Activated T-cell treated with anti-CD3 and anti-CD28 coated beads for 1 hour (primary cell): ENCODE data around the gene PPP2R2C.

ENCODE experiments used
- DNase-seq: peaks from one replicate; pipeline ENCODE4 v3.0.0-alpha.2; 2020; ENCODE audit warnings: low read depth

PPP2R2C gene

DNA sequence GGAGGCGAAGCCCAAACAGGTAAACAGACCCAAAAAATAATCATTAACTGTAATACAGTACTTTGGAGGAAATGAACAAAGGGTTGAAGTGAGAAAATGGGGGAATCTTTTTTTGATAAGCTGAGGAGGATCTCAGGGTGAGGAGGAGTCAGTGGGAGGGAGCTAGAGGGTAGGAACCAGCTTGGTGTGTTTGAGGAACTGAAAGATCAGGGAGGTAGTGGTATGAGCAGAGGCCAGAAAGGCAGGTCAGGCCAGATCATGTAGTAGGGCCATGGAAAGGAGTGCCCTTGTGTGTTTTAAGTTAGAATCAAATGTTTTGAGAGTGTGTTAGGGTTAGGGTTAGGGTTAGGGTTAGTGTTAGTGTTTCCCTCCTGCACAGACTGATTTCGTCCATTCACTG is 48.8 kb downstream of the PPP2R2C start:
- no peak for DNase-seq

DNA sequence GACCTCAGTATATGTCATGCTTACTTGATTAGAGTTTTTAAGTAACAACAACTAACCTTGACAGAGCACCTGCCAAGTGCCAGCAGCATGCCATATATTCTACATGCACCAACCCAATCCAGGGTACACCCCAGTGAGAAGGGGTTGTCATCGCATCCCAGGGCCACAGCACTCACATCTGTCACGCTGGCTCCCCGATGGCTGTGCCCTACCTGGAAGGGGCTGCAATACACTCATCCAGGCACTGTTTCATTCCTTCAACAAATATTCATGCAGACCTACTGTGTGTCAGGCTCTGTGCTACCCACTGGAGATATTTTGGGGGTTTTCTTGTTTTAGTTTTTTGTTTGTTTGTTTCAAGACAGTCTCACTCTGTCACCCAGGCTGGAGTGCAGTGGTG is 49.5 kb downstream of the PPP2R2C start:
- DNase-seq = no peak

DNA sequence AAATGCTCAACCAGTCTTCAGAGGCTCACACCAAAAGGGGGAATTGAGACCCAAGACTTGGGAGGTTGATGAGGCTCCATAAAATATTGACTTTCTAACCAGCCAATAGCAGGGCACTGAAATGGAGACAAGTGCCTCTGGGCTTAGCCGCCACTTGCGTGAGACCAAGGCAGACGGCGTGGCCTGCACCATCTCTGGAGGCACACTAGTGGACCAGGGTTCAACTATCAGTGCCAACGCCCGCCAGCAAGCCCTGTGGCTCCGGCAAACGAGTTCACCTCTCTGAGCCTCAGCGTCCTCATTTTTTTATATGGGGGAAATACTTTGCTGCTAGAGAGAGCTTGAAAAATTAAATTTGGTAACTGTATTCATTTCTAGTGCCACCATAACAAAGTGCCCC is 50.3 kb downstream of the PPP2R2C start:
- DNase-seq = no peak

DNA sequence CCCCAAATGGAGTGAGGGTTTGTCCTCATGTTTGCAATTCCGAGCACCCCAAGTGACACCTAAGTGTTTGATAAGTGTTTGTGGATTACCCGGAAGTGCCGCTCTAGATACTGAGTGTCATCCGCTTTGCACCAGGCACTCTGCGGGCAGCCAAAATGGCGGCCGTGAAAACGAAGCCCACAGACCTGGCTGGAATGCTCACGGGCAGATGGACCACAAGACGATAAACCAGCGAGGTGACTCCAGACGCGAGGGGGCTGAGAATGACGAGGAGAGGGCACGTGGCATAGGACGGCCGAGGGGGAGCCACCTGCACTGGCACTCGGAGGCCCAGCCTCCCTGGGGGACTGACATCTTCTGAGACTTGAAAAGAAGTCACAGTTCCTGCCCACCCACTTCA is 51.0 kb downstream of the PPP2R2C start:
- no peak for DNase-seq

DNA sequence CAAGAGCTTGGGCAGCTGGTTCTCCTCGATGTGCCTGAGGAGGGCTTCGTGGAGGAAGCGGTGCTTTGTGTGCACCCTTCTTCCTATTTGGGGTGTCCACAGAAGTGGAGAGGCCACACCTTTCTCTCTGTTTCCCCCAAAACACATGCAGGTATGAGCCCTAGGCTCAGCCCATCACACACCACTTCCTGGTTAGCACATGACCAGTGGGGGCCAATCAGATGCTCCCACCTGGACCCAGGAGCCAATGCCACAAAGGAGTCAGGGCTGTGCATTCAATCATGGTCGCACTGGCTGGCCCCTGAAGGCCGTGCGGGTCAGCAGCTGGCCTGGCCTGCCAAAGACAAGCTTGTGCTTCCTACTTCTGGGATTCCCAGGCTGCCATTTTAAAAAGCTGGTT is 51.4 kb downstream of the PPP2R2C start:
- no peak for DNase-seq

DNA sequence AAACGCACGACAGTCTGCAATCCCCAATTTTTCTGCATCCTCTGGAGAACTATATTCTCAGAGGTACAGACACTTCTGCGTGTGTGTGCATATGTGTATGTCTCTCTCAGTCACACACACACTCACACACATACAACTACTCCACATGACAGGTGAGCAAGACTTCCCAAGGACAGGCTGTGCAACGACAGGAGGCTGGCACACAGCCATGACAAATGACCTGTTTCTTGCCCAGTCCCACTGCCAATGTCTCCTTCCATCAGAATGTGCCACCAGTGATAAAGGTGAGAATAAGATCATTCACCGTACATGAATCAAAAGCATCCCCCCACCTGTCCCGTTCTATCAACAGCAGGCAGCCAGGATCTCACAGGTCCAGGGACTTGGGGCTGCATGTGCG is 52.4 kb downstream of the PPP2R2C start:
- no peak for DNase-seq

DNA sequence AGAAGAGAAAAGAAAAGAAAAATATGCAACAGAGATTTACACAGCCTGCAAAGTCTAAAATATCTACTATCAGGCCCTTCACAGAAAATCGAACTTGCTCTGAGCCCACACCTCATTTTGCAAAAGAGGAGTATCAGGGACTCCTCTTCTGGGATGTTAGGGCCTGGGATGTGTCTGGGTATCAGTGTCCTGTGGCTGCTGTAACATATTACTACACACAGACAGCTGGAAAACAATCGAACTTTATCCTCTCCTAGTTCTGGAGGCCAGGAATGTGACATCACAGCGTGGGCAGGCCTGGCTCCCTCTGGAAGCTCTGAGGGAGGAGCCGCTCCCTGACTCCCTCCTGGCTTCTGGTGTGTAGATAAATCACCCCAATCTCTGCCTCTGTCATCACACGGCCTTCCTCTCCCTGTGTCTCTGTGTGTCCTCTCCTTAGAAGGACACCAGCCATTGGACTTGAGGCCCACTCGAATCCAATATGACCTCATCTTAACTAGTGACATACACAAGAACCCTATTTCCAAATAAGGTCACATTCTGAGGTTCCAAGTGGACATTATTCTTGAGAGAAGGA is 52.9 kb downstream of the PPP2R2C start:
- DNase-seq = no peak

DNA sequence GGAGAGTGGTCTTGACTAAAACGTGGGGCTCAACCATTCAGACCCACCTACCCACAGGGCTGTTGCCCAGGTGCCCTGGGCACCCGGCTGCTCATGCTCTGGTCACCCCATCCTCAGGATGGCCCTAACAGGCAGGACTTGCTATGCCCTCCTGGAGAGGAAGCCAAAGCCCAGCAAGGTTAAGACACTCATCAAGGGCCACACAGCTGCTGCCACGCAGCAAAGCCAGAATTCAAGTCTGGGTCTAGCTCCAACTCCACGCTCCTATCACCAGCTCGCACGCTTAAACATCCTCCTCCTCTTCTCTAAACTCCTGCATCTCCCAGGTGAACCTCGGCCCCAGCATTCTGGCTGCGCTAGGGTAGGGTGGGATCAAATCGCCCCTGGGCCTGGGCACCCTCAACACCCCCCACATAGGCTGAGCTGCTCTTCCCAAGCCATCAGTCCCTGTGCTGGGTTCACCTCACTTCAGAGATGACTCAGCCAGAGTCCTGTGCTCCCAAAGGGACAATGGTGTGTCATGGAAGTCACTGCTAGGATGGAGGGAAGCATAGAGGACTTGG is 54.1 kb downstream of the PPP2R2C start:
- no peak for DNase-seq

DNA sequence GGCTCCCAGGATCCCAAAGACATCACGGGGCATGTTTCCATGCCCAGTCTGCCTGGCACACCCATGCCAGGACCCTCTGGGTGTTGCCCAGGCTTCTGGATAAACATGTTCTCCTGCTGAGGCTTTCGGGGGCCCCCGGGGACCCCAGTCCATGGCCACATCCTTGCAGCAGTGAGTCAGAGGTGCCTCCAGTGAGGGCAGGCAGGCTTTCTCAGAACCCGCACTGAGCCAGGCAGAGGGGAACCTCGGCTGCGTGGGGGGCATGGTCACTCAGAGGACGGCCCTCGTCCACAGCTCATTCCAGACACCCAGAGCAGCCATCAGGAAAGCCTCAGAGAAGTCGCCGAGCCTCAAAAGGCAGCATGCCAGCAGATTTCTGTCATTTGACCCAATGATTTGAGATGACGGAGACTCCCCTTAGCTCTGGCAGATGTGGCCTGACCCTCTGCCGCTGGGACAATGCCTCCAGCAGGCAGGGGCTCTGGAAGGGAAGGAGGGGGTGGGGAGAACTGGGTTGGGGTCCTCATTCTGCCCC is 54.8 kb downstream of the PPP2R2C start:
- no peak for DNase-seq

DNA sequence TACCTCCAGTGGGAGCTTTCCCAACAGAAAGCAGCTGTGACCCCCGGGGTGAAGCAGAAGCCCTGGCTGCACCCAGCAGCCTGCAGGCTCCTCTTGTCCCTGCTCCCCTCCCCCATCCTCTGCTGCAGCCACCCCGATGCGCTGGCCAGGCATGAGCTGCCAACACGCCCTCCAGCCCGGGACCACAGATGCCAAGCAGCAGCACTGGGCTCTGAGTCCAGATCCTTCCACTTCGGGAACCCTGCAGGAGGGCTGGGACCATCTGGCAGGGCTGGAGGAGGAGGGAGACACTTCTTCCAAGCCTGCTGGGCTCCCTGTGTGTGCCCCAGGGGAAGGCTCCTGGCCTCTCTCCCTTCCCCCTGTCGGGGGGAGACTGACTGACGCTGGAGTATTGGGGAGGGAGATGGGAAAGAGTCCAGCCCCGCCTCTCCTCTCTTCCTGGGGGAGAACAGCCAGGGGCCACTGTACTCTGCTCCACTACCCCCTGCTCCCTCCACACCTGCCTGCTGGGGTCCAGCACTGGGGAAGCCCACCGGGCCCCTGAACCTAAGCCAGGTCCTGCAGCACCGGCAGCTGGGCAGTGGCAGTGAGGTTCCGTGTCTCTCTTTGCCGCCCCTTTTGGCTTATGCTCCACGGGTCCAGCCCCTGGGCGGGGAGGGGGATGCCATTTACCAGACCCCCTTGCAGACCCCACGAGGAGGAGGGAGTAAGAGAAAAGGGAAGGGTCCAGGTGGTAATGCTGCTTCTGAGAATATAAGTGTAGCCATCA is 55.7 kb downstream of the PPP2R2C start:
- DNase-seq = no peak

DNA sequence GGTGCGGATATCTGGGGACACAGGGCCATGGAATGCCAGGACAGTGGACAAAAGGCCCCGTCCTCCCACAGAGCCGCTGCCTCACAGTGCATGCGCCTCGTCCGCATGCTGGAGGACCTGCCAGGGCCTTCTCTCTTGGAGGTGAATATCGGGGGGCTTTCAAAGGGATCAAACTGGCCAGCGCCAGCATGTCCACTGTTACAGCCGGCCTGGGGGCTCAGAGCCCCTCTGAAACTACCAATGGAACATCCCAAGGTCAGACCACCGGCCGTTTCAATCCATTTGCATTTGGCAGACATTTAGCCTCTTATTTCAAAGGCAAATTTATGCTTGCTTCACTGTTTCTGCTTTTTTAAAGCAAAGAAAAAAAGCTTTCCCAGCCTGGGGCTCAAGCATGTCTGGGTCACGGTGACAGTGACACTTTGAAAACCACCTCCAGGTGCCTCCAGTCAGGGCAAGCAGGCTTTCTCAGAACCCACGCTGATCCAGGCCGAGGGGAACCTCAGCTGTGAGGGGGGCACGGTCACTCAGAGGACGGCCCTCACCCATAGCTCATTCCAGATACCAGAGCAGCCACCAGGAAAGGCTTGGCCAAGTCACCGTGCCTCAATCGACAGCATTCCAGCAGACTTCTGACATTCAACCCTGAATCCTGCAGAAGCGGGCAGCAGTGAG is 57.2 kb downstream of the PPP2R2C start:
- DNase-seq = no peak

DNA sequence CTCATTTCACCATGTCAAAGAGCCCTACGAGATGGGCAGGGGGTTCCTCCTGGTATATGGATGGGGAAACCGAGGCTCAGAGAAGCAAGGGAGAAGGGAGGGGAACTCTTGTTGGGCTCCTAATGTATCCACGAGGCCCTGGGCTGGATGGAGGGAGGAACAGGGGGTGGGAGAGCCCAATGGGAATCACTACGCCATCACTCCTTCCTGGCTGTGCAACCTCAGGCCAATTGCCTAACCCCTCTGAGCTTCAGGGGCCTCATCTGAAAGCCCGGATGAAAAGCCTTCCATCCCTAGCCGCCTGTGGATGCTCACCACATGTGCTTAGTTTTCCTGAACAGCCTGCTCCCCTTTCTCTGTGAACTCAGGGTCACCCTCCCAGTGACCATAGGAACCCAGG is 57.8 kb downstream of the PPP2R2C start:
- DNase-seq = no peak

DNA sequence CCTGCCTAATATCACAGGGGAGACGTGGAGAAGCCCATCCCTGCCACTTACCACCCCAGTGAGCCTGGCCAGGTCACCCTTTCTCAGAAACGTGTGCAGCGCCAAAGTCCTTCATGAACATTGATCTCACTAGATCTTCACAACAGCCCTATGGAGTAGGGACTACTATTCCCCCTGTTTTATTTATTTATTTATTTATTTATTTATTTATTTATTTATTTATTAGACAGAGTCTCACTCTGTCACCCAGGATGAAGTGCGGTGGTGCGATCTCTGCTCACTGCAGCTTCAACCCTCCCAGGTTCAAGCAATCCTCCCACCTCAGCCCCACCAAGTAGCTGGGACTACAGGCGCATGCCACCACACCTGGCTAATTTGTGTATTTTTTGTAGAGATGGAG is 61.8 kb downstream of the PPP2R2C start:
- DNase-seq = no peak

DNA sequence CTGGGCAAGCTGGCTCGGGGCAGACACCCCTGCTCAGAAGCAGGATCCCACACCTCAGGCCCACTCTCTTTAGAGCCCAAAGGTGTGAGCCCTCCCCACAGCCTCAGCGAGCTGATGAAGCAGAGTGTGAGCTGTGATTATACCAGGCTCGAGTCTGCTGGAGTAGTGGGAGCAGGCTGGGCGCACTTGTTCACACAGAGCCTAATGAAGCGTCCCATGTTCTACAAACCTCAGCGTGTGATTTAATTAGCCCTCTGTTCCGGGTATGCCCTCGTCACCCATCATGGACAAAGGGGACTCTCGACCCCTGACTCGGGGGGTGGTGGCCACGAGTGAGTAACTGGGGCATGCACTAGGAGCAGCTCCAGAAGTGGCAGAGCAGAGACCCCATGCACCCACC is 62.3 kb downstream of the PPP2R2C start:
- no peak for DNase-seq

DNA sequence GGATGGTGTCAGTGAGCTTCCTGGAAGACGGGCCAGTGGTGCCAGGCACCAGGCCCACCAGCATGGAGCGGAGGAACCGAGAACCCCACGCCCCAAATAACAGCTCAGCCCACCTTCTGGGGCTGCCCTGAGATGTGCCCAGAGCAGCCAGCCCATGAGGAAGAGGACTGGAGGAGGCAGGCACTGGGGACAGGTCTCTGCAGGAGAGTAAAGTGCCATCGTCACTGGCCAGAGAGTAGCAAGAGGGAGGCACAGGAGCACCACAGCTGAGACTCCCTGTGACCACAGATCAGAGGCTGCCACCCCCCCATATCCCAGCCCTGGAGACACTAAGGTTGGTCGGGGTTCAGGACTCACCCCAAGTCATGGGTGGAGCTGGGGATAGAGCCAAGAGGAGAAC is 63.0 kb downstream of the PPP2R2C start:
- no peak for DNase-seq

DNA sequence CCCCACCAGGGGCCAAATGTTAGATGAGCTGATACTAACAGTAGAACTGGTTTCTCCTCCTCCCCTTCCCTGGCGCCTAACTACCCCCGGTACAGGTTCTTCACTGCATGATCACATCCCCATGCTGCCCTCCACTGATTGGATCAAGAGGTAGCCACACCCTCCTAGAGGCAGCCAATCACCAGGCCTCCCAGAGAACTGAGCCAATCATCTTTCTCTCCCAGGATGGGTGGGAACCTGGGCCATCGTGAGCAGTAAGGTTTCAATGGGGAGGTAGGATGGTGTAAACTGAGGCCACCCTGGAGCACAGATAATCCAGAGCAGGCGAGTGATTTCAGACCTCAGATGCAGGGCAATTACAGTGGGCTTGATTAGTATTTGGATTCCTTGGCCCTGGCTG is 64.2 kb downstream of the PPP2R2C start:
- DNase-seq = no peak

DNA sequence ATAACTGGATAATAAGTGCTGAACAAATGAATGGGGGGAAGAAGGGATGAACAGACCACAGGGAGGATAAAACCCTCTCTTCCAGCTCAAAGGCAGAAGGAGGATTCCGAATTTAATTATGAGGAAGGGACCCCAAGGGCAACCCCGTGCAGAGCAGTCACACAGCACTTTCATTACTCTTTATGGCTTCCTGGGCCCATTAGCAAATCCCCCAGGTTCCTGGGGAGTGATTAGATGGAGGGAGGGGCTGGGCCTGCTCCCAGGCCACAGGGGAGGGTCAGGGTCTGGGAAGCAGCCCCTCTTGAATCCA is 67.1 kb downstream of the PPP2R2C start:
- DNase-seq = no peak

DNA sequence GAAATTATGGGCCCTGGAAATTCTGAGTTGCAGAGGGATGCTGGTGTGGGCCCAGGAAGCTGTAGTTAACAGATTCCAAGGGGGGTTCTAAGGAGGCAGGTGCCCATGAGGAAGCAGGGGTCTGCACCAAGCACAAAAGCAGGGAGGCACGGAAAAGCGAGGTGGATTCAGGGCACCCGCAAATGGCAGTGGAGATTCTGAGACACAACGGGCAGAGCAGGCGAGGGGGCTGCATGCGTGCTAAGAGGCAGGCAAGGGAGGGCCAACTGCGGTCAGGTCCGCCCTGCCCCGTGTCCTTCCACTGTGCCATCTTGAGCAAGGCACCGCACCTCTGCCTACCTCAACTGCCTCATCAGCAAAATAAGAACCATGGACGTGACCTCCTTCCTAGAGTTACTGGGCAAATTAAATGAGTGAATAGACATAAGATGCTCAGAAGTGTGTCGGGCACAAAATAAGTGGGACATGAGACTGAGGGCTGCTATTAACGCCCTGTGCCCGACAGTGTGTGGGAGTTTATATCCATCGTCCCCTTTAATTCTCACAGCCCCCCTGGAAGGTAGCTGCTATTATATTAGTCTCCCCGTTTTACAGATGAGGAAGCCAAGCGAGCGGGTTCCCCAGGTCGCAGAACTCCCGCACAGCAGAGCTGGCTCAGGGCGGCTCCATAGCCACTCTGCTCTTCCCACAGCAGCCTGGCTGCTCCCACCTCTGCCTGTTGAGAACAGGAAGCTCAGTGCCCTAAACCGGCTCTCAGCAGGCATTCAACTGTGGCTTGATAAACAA is 67.6 kb downstream of the PPP2R2C start:
- no peak for DNase-seq

DNA sequence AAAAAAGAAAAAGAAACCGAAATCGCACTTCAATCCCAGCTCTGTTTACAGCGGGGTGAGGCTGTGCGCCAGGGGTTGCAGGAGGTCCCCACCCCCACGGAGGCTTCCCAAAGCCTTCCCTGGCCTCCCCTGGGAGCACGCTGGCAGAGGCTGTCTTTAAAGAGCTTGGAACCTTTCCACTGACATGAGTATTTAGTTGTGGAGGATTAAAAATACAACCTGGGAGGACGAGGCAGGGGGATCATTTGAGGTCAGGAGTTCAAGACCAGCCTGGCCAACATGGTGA is 69.1 kb downstream of the PPP2R2C start:
- no peak for DNase-seq

DNA sequence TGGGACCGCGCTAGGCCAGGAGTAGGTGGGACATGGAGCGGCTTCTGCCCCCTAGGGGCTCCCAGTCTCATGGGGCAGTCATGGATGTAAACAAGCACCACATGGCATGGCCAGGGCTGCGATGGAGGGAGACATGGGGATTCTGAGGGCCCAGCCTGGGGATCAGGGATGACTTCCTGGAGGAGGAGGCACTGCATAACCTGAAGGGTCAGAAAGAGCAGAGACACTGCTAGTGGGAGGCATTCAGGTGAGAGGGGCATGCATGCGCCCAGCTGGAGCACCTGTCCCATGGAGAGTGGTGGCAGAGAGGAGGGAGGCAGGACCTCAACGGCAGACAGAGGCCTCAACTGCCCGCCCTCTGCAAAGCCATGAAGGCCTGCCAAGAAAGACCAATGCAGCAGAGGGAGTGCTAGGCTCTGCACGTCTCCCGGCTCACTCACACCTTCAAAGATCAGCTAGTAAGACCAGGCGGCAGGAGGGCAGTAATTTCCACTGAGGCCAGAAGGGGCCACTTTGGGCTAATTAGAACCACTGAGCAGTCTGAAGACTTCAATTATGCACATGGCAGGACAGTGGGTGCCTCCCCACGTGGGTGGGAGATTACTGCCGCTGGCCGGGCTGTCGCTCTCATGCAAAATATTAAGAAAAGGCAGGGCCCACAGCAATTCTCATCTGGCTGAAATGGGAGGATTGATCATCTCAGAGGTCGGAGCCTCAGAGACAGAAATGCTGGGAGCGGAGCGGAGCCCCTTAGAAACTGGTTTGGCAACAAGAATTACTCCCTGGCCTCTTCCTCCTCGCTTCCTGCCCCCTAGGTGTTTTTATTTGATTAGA is 69.6 kb downstream of the PPP2R2C start:
- DNase-seq = no peak

DNA sequence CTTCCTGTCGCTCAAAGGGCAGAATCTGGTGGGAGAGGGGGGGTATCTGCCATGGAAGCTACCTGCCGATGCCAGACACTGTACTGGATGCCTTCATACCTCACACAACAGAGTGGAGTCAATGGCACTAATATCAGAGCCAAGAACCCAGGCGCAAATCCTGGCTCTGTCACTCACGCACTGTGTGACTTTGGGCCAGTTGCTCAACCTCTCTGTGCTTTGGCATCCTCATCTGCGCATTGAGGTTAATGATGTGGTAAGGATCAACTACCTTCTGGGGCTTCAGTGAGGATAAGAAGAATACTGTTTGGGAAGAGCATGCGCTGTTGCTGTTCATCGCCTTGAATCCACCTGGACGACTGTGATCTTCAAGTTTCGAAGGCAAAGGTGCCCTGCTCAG is 70.6 kb downstream of the PPP2R2C start:
- no peak for DNase-seq
